Measurements from ENCODE around the gene SPON1.

SPON1 gene

DNA sequence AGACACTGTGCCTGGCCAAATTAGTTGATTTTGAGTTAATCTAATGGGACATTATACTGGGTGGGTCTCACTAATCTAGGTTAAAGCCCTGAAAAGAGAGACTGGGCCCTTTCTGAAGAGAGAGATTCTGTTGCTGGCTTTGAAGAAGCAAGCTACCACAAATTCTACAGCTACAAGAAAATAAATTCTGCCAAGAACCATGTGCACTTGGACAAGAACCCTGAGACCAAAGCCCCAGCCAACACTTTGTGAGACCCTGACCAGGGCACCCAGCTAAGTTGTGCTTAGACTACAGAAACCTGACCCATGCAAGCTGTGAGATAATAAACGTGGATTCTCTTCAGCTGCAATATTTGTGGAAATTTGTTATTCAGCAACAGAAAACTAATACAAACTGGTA is 20.1 kb upstream of the SPON1 start:
- no peak for TF ChIP-seq CTCF (IDR thresholded peaks at IDR 0.05; ENCODE audit: borderline replicate concordance, control extremely low read depth, extremely low read depth, insufficient read depth, missing control alignments)
- in situ Hi-C loops (cut with MboI; ENCODE audit: low sequenced_read_pairs, unreplicated experiment): no loop called here
- DNase-seq (ENCODE audit: low spot score): no peak

- in situ Hi-C loops (cut with MboI; ENCODE audit: low sequenced_read_pairs, unreplicated experiment): no loop called here
- no peak for TF ChIP-seq CTCF (IDR thresholded peaks at IDR 0.05; ENCODE audit: borderline replicate concordance, control extremely low read depth, extremely low read depth, insufficient read depth, missing control alignments)
- DNase-seq (ENCODE audit: low spot score): no peak
Observed at GRCh38 chr11:13942971-13943381, 19.5 kb upstream of the SPON1 start.

DNA sequence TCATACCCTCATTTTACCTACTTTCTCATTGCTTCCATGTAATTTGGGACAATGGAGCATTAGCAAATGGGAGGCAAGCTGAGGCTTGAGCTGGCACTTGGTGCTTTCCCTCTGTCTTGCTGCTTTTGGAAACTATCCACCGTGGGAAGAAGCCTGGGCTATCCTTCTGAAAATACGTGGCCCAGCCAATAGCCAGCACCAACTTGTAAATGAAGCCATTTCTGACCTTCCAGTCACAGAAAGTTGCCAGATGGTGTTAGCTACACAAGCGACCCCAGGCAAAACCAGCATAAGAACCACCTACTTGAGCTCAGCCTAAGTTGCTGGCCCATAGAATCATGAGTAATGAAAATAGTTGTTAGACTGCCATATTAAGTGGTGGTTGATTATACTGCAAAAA is 18.5 kb upstream of the SPON1 start:
- no peak for TF ChIP-seq CTCF (IDR thresholded peaks at IDR 0.05; ENCODE audit: borderline replicate concordance, control extremely low read depth, extremely low read depth, insufficient read depth, missing control alignments)
- in situ Hi-C loops (cut with MboI; ENCODE audit: low sequenced_read_pairs, unreplicated experiment): no loop called here
- DNase-seq (ENCODE audit: low spot score): no peak

DNA sequence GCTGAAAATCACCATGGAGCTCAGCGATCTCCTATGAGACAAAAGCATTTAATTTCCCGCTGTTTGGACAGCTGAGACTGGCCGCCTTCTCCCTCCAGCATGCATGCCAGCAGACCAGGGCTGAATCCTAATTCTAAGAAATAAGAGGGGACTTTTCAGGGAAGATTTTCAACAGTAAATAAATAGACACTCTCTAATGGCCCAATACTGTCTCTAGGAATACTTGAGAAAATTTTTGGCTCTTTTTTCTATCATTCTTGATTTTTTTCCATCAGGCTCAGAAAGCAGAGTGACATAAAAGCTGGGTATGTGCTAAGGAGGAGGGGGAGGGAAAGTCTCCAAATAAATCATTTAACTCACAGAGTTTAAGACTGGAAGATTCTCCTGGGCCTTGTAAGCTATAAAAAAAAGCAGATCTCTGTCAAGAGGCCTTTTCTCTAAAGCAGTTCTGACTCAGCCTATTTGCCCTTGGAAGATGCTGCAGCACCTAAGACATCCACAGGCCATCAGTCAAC is 17.6 kb upstream of the SPON1 start:
- DNase-seq (ENCODE audit: low spot score): no peak
- in situ Hi-C loops (cut with MboI; ENCODE audit: low sequenced_read_pairs, unreplicated experiment): no loop called here
- TF ChIP-seq CTCF (IDR thresholded peaks at IDR 0.05; ENCODE audit: borderline replicate concordance, control extremely low read depth, extremely low read depth, insufficient read depth, missing control alignments): no peak

GRCh38 chr11:13947379-13947778 is 15.1 kb upstream of the SPON1 start:
- DNase-seq (ENCODE audit: low spot score): no peak
- in situ Hi-C loops (cut with MboI; ENCODE audit: low sequenced_read_pairs, unreplicated experiment): no loop called here
- no peak for TF ChIP-seq CTCF (IDR thresholded peaks at IDR 0.05; ENCODE audit: borderline replicate concordance, control extremely low read depth, extremely low read depth, insufficient read depth, missing control alignments)

DNA sequence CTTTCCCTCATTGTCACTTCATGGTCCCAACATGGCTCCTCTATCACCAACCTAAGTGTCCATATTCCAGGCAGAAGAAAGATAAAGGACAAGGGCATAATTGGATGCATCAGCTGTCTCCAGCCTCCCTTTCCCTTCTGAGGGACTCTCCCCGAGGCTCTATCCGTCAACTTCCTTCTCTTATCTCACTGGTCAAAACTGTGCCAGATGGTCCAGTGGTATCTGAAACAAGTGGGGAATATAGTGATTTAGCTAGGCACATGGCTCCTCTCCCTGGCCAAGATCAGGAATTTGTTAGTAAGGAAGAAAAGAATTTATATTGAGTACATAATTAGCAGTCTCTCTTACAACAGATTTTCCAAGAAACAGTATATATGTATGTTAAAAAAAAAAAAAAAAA is 12.6 kb upstream of the SPON1 start:
- no peak for TF ChIP-seq CTCF (IDR thresholded peaks at IDR 0.05; ENCODE audit: borderline replicate concordance, control extremely low read depth, extremely low read depth, insufficient read depth, missing control alignments)
- in situ Hi-C loops (cut with MboI; ENCODE audit: low sequenced_read_pairs, unreplicated experiment): loop anchor here (25.0 kb wide), 1 partner anchor 462 kb away; no protein-coding TSS in a partner anchor
- DNase-seq (ENCODE audit: low spot score): no peak

All from GM13976 (cell line).